Measurements from ENCODE around the gene SCAMP3. TPM values are rescaled to one million over a fixed set of nuclear protein-coding genes. Genes with fewer than 3 reads are reported as not detected.
"Not testable (repeated sequence)": the region's sequence is repeated elsewhere in the genome, so short reads cannot be mapped to it uniquely, and the experiment has no call there.

SCAMP3 gene
- total RNA-seq, 1 donor from 2014 or later, result 78.6 TPM

GRCh38 chr1:155247667-155248553 is 14.2 kb downstream of the SCAMP3 start:
- no peaks in the 10 kb centered on the region for H3K9me3 Mint-ChIP-seq
- no peak for TF ChIP-seq CTCF (IDR thresholded peaks at IDR 0.05)
- ChIA-PET CTCF (interaction anchor here (0.9 to 2.0 kb wide), 2 partner anchors 21 to 76 kb away, joined by 3 to 6 read pairs; no protein-coding TSS in a partner anchor), POLR2A (interaction anchor here (0.7 to 5.4 kb wide), 5 partner anchors 14 to 436 kb away, joined by 3 to 30 read pairs (median 4); partner anchors contain the start of genes CLK2 and SCAMP3)
- H3K4me3 Mint-ChIP-seq, result no peak overlapping the region
- H3K27ac Mint-ChIP-seq, result no peak overlapping the region
- ATAC-seq (ENCODE audit: low read depth) (no peak), DNase-seq (no peak)
- H3K4me1 Mint-ChIP-seq, result peaks cover 25% of the 10 kb centered on the region
- intact Hi-C loops (cut with micrococcal nuclease), result no loop called here
- peaks cover 2% of the 10 kb centered on the region for H3K27me3 Mint-ChIP-seq
- H3K36me3 Mint-ChIP-seq (ENCODE audit: low read depth), result peaks cover 3% of the 10 kb centered on the region

DNA sequence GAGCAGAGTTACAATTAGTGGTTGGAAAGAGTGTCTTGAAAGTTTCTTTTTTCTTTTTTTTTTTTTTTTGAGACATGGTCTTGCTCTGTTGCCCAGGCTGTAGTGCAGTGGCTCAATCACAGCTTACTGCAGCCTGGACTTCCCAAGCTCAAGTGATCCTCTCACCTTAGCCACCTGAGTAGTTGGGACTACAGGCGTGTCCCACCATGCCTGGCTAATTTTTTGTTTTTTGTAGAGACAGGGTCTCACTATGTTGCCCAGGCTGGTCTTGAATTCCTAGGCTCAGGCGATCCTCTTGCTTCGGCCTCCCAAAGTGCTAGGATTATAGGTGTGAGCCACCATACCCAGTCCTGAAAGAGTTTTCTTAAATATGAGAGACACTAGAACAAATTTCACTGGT is 15.4 kb downstream of the SCAMP3 start:
- ChIA-PET POLR2A (interaction anchor here (0.5 to 1.7 kb wide), 3 partner anchors 15 to 106 kb away, joined by 4 to 6 read pairs (median 4); partner anchors contain the start of genes CLK2 and SCAMP3), CTCF (interaction anchor here (2.0 kb wide), 1 partner anchor 77 kb away, joined by 6 read pairs; no protein-coding TSS in a partner anchor)
- DNase-seq; H3K36me3 Mint-ChIP-seq (ENCODE audit: low read depth); H3K27me3 Mint-ChIP-seq; H3K9me3 Mint-ChIP-seq; ATAC-seq (ENCODE audit: low read depth); H3K4me3 Mint-ChIP-seq; intact Hi-C loops (cut with micrococcal nuclease); H3K27ac Mint-ChIP-seq: not testable (repeated sequence)
- peaks cover 25% of the 10 kb centered on the region for H3K4me1 Mint-ChIP-seq

DNA sequence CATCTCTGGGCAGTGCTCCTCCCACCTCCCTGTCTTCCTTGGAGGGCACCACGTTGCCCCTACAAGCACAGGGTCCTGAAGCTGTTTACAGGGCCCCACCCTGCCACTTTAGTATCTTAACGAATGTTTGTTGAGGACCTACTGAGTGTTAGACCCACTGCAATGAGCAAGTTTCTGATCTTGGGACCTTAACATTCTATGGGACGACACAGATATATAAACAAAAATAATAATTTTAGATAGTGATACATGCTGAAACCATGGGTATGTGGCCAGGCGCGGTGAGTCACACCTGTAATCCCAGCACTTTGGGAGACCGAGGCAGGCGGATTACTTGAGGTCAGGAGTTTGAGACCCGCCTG is 17.0 kb downstream of the SCAMP3 start:
- peak overlapping the region; percentile 96 for H3K27ac Mint-ChIP-seq
- intact Hi-C loops (cut with micrococcal nuclease), result no loop called here
- POLR2A ChIA-PET, result interaction anchor here (0.6 to 2.7 kb wide), 9 partner anchors 10 to 1015 kb away, joined by 3 to 13 read pairs (median 5); partner anchors contain the start of genes CLK2, ENTREP3, FDPS and KRTCAP2

DNA sequence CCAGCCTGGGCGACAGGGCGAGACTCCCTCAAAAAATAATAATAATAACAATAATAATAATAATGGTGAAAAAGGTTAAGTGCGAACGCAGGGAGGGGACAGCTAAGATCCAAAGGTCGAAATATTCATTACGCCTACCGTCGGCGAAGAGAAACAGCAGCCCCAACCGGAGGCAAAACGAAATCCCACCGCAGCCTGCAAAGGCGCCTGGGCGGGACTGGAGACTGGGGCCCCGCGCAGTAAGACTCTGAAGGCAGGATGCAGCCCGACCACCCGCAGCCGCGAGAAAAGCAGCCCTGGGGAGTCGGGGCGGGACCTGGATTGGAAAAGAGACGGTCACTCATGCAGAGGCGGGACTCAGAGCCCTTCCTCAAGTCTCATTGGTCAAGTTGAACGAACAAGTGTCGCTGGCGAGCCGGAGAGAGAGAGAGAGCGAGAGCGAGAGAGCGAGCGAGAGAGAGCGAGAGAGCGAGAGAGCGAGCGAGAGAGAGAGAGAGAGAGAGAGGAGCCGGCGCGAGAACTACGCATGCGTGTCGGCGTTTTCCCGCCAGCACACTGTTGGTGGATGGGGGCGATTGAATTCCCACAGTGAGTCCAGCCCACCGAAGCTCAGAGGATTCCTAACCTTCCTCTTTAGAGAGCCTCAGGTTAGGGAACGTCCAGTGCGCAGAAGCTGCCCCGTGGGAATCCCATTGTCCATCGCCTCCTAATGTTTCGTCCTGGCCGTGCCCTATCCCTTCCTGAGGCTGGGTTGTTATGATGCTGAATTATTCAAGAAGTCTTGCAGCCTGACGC is 17.6 kb downstream of the SCAMP3 start:
- Mint-ChIP-seq H3K4me1 (peaks cover 39% of the 10 kb centered on the region), H3K4me3 (peak overlapping the region; percentile 85), H3K27ac (peak overlapping the region; percentile 96), H3K9me3 (no peaks in the 10 kb centered on the region), H3K27me3 (peaks cover 2% of the 10 kb centered on the region), H3K36me3 (ENCODE audit: low read depth) (peaks cover 7% of the 10 kb centered on the region)
- ChIA-PET POLR2A (interaction anchor here (0.8 to 2.7 kb wide), 12 partner anchors 11 to 319 kb away, joined by 3 to 13 read pairs (median 6); partner anchors contain the start of genes ENTREP3, FDPS, KRTCAP2 and MTX1), CTCF (interaction anchor here (0.6 to 1.4 kb wide), 5 partner anchors 18 to 79 kb away, joined by 3 to 5 read pairs (median 4); no protein-coding TSS in a partner anchor)
- ATAC-seq (ENCODE audit: low read depth), result peak; percentile 97
- DNase-seq, result peak; percentile 87
- TF ChIP-seq CTCF (IDR thresholded peaks at IDR 0.05), result no peak
- intact Hi-C loops (cut with micrococcal nuclease), result loop anchor here (1.0 to 5.0 kb wide), 7 partner anchors 11 to 79 kb away; partner anchors contain the start of genes ENTREP3, FDPS, HCN3 and MTX1

More for the DNA sequence above, 17.0 kb downstream of the SCAMP3 start:
- TF ChIP-seq CTCF (IDR thresholded peaks at IDR 0.05), result no peak
- Mint-ChIP-seq H3K27me3 (peaks cover 2% of the 10 kb centered on the region), H3K4me3 (peak overlapping the region; percentile 85), H3K36me3 (ENCODE audit: low read depth) (peaks cover 6% of the 10 kb centered on the region), H3K4me1 (peaks cover 37% of the 10 kb centered on the region), H3K9me3 (no peaks in the 10 kb centered on the region)
- DNase-seq, result no peak
- CTCF ChIA-PET, result interaction anchor here (1.0 to 1.5 kb wide), 2 partner anchors 18 to 38 kb away, joined by 3 to 5 read pairs; partner anchors contain the start of gene THBS3
- ATAC-seq (ENCODE audit: low read depth), result peak; percentile 2

DNA sequence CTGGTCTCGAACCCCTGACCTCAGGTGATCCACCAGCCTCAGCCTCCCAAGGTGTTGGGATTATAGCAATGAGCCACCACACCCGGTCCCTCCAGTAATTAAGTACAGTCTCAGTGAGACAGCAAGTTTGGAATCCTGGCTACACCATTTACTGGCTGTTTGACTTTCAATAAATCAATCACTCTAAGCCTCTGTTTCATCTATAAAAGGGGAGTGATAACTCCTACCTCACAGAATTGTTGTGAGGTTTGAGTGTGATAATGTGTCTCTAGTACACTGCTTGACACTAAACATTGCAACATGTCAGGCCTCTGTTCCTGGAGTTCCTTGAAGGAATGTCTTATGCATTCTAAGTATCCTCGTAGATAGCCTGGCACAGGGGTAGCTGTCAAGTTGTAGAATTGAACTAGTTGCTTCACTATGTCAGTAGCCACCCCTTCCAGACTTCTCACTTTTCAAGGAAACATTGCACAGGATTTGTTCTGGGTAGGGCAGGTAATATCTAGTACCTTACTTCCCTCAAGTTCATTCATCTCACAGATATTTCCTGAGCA is 19.3 kb downstream of the SCAMP3 start:
- H3K36me3 Mint-ChIP-seq (ENCODE audit: low read depth), result peaks cover 17% of the 10 kb centered on the region
- peak overlapping the region; percentile 85 for H3K4me3 Mint-ChIP-seq
- CTCF ChIA-PET, result interaction anchor here (1.4 kb wide), 1 partner anchor 36 kb away, joined by 5 read pairs; no protein-coding TSS in a partner anchor
- intact Hi-C loops (cut with micrococcal nuclease), result loop anchor here (5.0 kb wide), 1 partner anchor 34 kb away; the partner anchor contains the start of gene HCN3
- DNase-seq, result no peak
- peak overlapping the region; percentile 96 for H3K27ac Mint-ChIP-seq
- POLR2A ChIA-PET, result interaction anchor here (2.4 to 2.7 kb wide), 2 partner anchors 34 to 49 kb away, joined by 9 to 11 read pairs; partner anchors contain the start of gene MTX1
- peaks cover 42% of the 10 kb centered on the region for H3K4me1 Mint-ChIP-seq
- no peak for ATAC-seq (ENCODE audit: low read depth)
- peaks cover 2% of the 10 kb centered on the region for H3K27me3 Mint-ChIP-seq
- H3K9me3 Mint-ChIP-seq, result no peaks in the 10 kb centered on the region
- TF ChIP-seq CTCF (IDR thresholded peaks at IDR 0.05), result no peak

Measured in activated B cell treated with CpG ODN at 0.5 μM for 24 hours (primary cell).